Sigmoid colon (tissue), 7 donors: Measurements from ENCODE around the gene ZFP92. TPM values are rescaled to one million over a fixed set of nuclear protein-coding genes. Genes with fewer than 3 reads are reported as not detected.

Source experiments
- DNase-seq: peaks from one replicate; pipeline ENCODE4 v3.0.0-alpha.2; 2019
- H3K27ac ChIP-seq, 4 donors: fragments of 200-600 bp; sonication (generic); one replicate each; pipeline ENCODE4 v1.5.1; 2016 to 2019; ENCODE audit warnings: mild to moderate bottlenecking in 1 of 4
- H3K27me3 ChIP-seq, 3 donors: fragments of 200-600 bp; sonication (generic); one replicate each; pipeline ENCODE4 v1.5.1; 2019; ENCODE audit warnings: mild to moderate bottlenecking in 1 of 3
- H3K36me3 ChIP-seq, 4 donors: fragments of 200-600 bp; sonication (generic); one replicate each; pipeline ENCODE4 v1.5.1; 2016 to 2019
- H3K4me1 ChIP-seq, 4 donors: fragments of 200-600 bp; sonication (generic); one replicate each; pipeline ENCODE4 v1.5.1; 2017 to 2019
- H3K4me3 ChIP-seq, 4 donors: fragments of 200-600 bp; sonication (generic); one replicate each; pipeline ENCODE4 v1.5.1; 2017 to 2019; ENCODE audit warnings: mild to moderate bottlenecking in 2 of 4, moderate library complexity in 1 of 4
- H3K9me3 ChIP-seq, 4 donors: fragments of 200-600 bp in 3 of 4; sonication (generic) in 3 of 4; one replicate each; pipeline versions ENCODE4 v1.5.1 to v1.6.1; 2013 to 2019
- EP300 ChIP-seq, 4 donors: sonication (generic); formaldehyde crosslinking; IDR thresholded peaks; one replicate each; pipeline ENCODE4 v1.6.1; 2017; ENCODE audit warnings: antibody characterized with exemption in 4 of 4
- POLR2A ChIP-seq, 2 donors: fragments of 450-650 bp; IDR thresholded peaks; one replicate each; pipeline ENCODE4 v1.6.1; 2016; ENCODE audit warnings: antibody characterized with exemption in 2 of 2, mild to moderate bottlenecking in 2 of 2, moderate library complexity in 2 of 2
- POLR2AphosphoS5 ChIP-seq, 4 donors: sonication (generic); formaldehyde crosslinking; IDR thresholded peaks; one replicate each; pipeline ENCODE4 v1.6.1; 2017; ENCODE audit warnings: antibody characterized with exemption in 4 of 4
- WGBS, 2 donors: extraction: QIAGEN DNeasy Blood & Tissue Kit; methylation state at CpG; one replicate each; pipeline ENCODE4 v1.1.7; 2013; 5-methylcytosine and 5-hydroxymethylcytosine counted together
- intact Hi-C: fragments of 100-400 bp; cut with DNase I; formaldehyde crosslinking; loops from one replicate; pipeline ENCODE4 v1.15.1; 2023
- polyA plus RNA-seq, 3 donors: library from polyadenylated mRNA; stranded (reverse); fragments of 200-250 nt; gene quantifications; one replicate each; pipeline ENCODE4 v1.2.3, GENCODE V29; 2013
- total RNA-seq, 4 donors: library from RNA; depleted of rRNA; stranded (reverse); fragments of >200 nt; gene quantifications; one replicate each; pipeline ENCODE4 v1.1.0, GENCODE V29; 2016
- TF ChIP-seq, protein P1 (sequence below), 4 experiments: fragments of 450-650 bp in 3 of 4; fragments of 200-600 bp in 1 of 4; IDR thresholded peaks; one replicate each; pipeline ENCODE4 v1.5.1; 2016 to 2019; ENCODE audit warnings: antibody characterized with exemption in 4 of 4, mild to moderate bottlenecking in 3 of 4, moderate library complexity in 2 of 4
- donor health status: healthy with polysubstance abuse.
- donor health status: Bipolar disorder and iron deficiency.
- donor health status: healthy.

The ZFP92 gene
- total and polyA plus RNA-seq, 7 donors, result 0.35 to 2.2 (median 1.9) TPM; not detected in 2

- TF ChIP-seq, protein P1, sequence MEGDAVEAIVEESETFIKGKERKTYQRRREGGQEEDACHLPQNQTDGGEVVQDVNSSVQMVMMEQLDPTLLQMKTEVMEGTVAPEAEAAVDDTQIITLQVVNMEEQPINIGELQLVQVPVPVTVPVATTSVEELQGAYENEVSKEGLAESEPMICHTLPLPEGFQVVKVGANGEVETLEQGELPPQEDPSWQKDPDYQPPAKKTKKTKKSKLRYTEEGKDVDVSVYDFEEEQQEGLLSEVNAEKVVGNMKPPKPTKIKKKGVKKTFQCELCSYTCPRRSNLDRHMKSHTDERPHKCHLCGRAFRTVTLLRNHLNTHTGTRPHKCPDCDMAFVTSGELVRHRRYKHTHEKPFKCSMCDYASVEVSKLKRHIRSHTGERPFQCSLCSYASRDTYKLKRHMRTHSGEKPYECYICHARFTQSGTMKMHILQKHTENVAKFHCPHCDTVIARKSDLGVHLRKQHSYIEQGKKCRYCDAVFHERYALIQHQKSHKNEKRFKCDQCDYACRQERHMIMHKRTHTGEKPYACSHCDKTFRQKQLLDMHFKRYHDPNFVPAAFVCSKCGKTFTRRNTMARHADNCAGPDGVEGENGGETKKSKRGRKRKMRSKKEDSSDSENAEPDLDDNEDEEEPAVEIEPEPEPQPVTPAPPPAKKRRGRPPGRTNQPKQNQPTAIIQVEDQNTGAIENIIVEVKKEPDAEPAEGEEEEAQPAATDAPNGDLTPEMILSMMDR (IDR thresholded peaks at IDR 0.05), result no peak
- TF ChIP-seq EP300 (IDR thresholded peaks at IDR 0.05), result no peak
- no peak for TF ChIP-seq POLR2AphosphoS5 (IDR thresholded peaks at IDR 0.05)
- no peak for TF ChIP-seq POLR2A (IDR thresholded peaks at IDR 0.05)
- H3K4me3 ChIP-seq, result no peak overlapping the region
- intact Hi-C loops, result no loop called here
- no peaks in the 10 kb centered on the region for H3K36me3 ChIP-seq
- H3K27me3 ChIP-seq, result no peaks in the 10 kb centered on the region
- no peaks in the 10 kb centered on the region for H3K9me3 ChIP-seq
- H3K4me1 ChIP-seq, result no peaks in the 10 kb centered on the region
- WGBS, 2 donors, result 68 to 81% methylated on average over 13 of the region's 13 CpGs
- no peak for DNase-seq
- H3K27ac ChIP-seq, result no peak overlapping the region
Observed at GRCh38 chrX:153379971-153380581, 31.2 kb upstream of the ZFP92 start.

GRCh38 chrX:153380691-153381090 is 30.6 kb upstream of the ZFP92 start:
- intact Hi-C loops, result no loop called here
- Histone ChIP-seq H3K36me3 (no peaks in the 10 kb centered on the region), H3K4me1 (no peaks in the 10 kb centered on the region), H3K9me3 (no peaks in the 10 kb centered on the region), H3K4me3 (no peak overlapping the region), H3K27ac (no peak overlapping the region), H3K27me3 (no peaks in the 10 kb centered on the region)
- no peak for DNase-seq
- TF ChIP-seq, protein P1 (IDR thresholded peaks at IDR 0.05), result no peak
- no peak for TF ChIP-seq POLR2A (IDR thresholded peaks at IDR 0.05)
- TF ChIP-seq EP300 (IDR thresholded peaks at IDR 0.05), result no peak
- no peak for TF ChIP-seq POLR2AphosphoS5 (IDR thresholded peaks at IDR 0.05)
- 79 to 91% methylated on average over 9 of the region's 9 CpGs for WGBS, 2 donors

- Histone ChIP-seq H3K36me3 (no peaks in the 10 kb centered on the region), H3K4me3 (no peak overlapping the region), H3K4me1 (no peaks in the 10 kb centered on the region), H3K9me3 (no peaks in the 10 kb centered on the region), H3K27me3 (no peaks in the 10 kb centered on the region), H3K27ac (peak overlapping the region in 1 of 4 donors; percentile 27)
- TF ChIP-seq, protein P1 (IDR thresholded peaks at IDR 0.05), result no peak
- TF ChIP-seq POLR2AphosphoS5 (IDR thresholded peaks at IDR 0.05) (no peak), EP300 (IDR thresholded peaks at IDR 0.05) (no peak), POLR2A (IDR thresholded peaks at IDR 0.05) (no peak)
- no peak for DNase-seq
- 38 to 46% methylated on average over 12 of the region's 12 CpGs for WGBS, 2 donors
- intact Hi-C loops, result no loop called here
Observed at GRCh38 chrX:153381684-153382532, 29.4 kb upstream of the ZFP92 start.

- Histone ChIP-seq H3K36me3 (no peaks in the 10 kb centered on the region), H3K27me3 (no peaks in the 10 kb centered on the region), H3K4me3 (no peak overlapping the region), H3K4me1 (no peaks in the 10 kb centered on the region), H3K9me3 (no peaks in the 10 kb centered on the region), H3K27ac (no peak overlapping the region)
- TF ChIP-seq POLR2A (IDR thresholded peaks at IDR 0.05) (no peak), EP300 (IDR thresholded peaks at IDR 0.05) (no peak), POLR2AphosphoS5 (IDR thresholded peaks at IDR 0.05) (no peak)
- TF ChIP-seq, protein P1 (IDR thresholded peaks at IDR 0.05), result no peak
- 88 to 91% methylated on average over 3 of the region's 3 CpGs for WGBS, 2 donors
- no peak for DNase-seq
- intact Hi-C loops, result no loop called here
Observed at GRCh38 chrX:153382563-153383482, 28.4 kb upstream of the ZFP92 start.
